ENCODE results near the gene IFRD2.
"Not testable (repeated sequence)": the region's sequence is repeated elsewhere in the genome, so short reads cannot be mapped to it uniquely, and the experiment has no call there.

IFRD2 gene

DNA sequence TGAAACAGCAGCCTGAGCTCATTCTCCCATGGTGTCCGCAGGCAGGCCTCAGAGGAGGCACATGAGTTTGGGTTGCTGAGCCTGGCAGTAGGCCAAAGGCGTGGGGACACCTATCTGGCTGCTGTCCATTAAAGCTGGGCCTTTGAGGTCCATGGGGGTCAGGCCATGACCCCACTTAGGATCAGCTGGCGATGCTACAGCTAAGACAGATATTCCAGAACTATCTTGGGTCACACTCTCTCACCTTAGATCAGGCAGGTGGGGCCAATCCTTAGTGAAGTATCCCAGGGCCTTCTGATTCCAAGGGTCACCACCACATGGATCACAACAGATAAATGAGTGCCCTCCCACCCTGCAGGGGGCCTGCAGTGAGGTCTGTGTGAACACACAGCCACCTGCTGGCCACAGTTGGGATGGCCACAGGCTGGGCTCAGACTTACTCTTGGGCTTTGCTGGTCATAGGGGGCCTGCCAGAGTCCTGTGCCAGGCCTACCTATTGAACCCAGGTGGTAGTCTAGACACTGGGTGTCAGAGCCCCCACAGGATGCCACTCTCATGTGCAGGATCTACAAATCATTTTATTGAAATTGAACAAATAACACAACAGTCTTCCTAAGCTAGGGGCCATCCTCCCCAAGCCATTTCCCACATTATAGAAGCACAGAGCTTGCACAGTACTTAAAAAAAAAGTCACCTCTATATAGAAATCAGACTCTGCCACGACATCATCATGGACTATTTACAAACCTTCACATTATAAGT, 32.3 kb upstream of the IFRD2 start:
- DNase-seq (ENCODE audit: low read depth, low spot score), result no peak

DNA sequence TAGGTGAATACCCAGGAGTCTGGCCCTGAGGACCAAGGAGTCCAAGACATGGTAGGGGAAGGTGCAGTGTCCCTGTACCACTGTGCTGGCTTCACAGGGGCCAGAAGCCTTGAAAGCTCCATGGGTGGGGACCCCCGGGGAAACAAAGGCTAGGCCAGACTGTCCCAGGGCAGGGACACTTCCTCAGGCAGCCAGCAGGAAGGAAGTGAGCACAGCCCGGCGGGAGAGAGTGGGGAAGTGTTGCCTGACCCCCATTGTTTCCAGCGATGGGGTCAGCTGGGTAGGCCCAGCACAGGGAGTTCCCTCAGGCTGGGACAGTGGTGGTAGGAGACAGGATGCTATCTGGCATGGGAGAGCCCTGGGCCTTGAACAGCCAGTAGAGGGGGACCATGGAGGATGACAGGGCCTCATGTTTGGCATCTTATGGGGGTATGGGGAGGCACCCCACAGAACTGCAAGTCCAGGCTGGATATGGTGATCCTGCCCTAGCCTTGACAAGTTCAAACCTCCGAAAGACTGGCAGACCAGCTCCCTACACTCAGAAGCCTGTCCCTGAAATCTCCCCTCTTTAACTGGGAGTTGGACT, 31.5 kb upstream of the IFRD2 start:
- no peak for DNase-seq (ENCODE audit: low read depth, low spot score)

DNA sequence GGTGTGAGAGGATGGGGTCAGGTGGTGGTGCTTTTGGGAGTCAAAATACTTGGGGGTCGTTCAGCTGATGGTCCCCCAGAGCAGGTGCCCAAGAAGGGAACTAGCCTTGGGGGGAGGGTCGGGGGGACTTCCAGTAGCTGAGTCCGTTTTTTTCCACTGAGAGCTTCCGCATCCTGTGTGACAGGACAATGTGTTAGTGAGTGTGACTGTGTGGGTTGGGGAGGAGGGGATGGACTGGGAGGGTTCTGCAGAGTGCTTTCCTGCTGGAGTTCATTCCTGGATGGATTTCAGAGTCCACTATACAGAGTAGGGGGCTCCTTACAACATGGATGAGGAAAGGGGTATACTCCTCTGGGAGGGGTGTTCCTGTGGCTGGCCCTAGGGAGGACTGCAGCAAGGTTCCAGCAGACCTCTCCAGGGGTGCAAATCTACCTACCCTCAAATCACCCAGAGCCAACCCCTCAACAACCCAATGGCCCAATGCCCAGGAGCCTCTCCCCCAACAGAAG, 30.9 kb upstream of the IFRD2 start:
- DNase-seq (ENCODE audit: low read depth, low spot score), result no peak

DNA sequence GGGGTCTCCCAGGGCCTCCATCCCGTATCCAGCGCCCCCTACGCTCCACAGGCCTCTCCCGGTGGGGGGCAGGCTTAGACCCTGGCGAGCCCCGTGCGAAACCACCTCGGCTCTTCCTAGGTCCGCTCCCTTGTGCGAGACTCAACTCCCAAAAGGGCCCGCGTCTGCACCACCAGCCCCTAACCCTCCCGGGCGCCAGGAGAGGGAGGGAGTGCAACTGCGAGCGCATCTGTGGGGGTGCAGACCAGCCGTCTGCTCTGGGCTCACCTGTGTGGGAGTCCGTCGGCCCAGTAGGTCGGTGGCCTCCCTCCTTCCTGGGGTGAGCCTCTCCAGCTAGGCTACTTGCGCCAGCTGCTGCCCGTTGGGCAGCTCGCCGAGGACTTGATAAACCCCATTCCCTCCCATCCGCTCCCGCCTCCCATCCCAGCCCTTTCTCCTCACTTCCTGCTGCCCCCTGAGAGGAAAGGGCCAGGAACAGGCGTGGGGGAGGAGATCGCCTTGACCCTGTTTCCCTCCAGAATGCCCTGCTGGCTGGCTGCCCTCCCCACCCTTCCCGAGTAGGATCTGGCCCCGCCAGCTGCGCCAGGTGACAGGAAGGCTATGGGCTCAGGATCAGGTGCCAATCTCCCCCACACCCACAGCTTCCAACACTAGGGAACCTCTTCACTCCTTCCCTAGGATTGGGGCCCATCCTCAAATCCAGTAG, 30.3 kb upstream of the IFRD2 start, which contains the start of gene HYAL2:
Gene HYAL2 (minus strand): TSS at position 360 of the 706 bp plus-strand sequence. CDS start 2,256 bp downstream, outside the sequence.
- DNase-seq (ENCODE audit: low read depth, low spot score), result no peak

DNA sequence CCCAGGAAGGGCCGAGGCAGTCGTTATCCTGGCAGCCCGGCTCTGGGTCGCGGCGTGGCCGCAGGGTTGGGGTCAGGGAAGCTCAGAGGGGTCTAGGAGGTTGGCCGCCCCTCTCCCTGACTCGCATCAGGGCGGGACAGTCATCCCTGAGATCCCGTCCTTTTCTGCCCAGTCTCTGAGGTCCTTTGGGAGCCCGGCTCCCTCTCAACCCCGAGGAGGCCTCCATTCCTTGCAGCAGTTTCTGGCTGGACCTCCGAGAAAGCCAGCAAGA, 29.8 kb upstream of the IFRD2 start:
- no peak for DNase-seq (ENCODE audit: low read depth, low spot score)

DNA sequence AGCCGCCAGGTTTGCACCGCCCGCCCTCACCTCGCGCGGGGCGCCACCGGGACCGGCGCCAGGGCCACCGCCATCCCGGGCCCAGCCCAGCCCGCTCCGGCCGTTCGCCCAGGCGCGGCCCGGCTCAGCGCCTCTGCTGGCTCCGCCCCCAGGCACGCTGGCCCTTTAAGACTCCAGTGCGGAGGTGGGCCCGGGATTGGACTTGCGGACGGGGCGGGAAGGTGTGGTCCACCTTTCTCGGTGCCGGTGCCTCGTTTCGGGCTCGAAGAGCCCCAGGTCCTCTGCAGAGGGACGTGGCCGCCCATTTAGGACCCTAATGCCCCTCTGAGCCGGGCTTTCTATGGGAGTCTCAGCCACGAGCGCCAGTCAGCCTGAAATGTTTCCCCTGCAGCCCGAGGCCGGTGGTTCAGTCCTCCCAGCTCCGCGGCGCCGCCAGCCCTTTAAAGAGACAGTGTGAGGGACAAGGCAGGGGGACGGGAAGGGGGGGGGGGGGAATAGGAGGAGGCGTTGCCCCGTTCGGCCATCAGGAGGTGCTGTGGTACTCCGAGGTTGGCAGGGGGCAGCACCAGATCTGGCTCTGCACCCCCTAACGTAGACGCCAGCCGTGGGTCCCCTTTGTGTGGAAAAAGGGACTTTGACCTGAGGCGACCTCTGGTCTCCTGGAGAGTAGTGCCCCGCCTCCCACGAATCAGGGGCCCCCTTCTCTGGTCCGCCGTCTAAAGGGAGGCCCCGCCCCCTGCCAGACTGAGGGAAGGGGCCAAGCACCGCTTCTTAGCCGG, 29.3 kb upstream of the IFRD2 start:
- DNase-seq (ENCODE audit: low read depth, low spot score), result peak; percentile 72

DNA sequence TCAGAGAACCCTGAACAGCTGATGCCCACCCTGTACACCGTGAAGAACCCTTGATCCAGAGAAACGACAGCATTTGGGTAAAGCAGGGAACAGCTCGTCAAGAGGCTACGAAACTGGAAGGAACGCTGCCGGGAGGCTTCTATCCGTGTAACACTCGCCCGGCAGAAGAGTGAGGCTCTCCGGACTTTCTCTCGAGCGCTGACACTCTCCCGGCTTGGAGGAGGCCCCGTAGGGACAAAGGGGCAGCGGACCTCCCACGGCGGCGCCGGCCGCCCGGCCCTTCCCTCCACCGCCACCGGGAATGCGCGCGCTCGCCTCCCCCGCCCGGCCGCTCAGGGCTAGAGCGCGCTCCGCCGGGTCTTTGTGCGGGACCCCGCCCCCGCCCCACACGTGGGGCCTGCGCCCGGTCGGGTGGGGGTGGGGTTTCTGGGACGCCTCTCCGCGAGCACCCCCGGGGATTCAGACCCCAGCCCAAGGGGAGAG, 28.7 kb upstream of the IFRD2 start:
- DNase-seq (ENCODE audit: low read depth, low spot score), result no peak

DNA sequence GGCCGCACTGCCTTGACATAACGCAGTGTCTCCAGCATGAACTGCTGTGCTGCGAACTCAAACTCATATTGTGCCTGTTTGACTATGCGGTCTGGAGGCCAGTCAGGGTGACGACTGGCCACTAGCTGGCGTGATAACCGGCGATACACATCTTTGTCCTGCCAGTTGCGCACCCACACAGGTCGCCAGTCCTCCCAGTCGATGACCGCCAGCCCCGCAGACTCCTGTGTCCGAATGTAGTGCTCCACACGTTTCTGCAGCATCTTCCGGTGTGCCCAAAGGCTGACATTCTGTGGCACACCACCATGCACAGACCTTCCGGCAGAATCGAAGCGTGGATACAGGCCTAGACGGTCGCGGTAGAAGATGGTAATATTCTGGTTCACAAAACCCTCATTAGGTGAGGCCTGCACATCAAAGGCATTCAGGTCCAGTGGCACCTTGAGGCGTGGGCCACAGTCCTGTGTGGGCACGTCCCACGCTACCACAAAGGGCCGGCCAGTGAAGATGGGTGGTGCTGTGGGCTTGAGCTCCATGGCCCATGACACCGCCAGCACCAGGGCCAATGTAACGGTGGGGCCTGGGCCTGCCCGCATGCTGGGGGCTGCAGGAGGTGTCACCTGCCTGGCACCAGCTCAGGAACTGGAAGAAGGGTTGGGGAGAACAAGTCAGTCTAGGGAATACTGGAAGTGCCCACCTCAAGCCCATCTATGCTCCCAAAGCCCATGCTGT, 27.8 kb upstream of the IFRD2 start:
- DNase-seq (ENCODE audit: low read depth, low spot score), result no peak

DNA sequence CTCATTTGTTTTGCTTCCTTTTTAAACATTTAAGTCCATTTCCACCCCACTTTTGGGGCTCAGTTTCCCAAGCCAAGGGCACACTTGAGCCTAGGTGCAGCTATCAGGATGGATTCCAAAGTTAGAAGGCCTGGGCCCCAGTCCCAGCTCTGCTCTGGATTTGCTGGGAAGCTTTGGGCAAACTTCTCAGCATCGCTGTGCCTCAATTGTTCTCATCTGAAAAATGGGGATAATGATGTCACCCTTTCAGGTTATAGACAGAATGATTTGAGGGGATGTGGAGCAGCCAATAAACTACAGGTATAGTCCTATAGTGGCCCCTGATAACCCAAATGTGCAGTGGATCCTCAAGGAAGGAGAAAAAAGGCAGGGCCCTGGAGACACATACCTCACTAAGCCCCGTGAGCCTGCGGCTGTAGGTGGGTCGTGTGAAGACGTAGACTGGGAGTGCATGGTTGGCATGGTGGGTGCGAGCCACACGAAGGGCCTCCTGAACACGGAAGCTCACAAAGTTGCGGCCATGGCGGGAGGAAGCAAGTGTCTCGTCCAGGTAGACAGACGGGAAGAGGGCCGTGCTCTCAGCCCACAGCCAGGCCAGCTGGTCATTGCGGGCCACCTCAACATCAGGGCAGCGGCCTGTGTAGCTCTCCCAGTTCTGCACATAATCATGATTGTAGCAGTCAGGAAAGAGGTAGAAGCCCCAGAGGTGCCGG, 27.1 kb upstream of the IFRD2 start:
- DNase-seq (ENCODE audit: low read depth, low spot score), result no peak

DNA sequence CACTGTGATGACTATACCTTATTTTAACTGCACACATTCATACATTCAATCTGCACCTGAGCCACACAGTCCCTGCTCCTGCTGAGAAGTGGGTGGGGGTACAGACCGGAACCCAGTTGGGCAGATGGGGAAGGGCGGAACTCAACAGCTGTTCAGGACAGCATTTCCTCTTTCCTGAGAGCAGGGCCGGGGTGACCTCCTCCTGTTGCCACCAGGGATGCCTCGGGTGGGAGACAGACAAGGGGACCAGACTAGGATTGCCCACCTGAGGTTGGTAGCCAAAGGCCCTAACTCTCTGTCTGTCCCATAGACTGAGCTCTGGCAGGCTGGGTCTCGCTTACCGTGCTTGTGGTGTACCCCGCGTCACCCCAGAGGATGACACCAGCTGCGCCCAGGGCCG, 26.4 kb upstream of the IFRD2 start:
- DNase-seq (ENCODE audit: low read depth, low spot score), result no peak

DNA sequence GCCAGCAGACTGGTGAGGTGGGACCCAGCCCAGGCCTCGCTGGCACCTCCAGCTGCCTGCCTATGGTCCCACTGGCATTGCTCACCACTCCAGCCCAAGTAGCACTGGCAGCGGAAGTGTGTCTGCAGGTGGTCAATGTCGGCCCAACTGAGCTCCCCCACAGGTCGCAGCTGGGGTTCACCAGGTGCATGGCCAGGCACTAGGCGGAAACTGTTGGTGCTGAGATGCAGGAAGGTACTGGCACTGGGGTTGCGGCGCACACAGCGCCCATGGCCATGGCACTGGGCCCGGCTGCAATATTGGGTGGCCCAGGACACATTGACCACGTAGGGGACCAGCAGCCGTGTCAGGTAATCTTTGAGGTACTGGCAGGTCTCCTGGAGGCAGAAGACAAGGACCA, 25.9 kb upstream of the IFRD2 start:
- DNase-seq (ENCODE audit: low read depth, low spot score), result no peak

DNA sequence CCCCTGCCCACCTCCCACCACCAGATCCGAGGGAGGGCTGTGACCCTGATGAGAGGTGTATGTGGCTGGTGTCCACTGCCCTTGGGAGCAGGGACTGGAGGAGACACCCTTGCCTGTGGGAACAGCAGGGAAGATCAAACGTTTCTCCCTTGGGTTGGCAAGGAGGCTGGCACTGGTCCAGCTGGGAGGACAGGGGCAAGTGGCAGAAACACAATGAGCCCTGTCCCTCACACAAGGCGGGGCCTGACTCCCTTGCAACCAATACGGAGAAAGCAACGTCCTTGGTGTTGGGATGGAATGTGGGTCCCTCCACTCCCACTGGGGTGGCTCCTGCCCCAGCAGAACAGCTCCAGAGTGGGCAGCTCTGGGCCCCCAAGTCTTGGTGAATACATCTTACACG, 25.1 kb upstream of the IFRD2 start:
- no peak for DNase-seq (ENCODE audit: low read depth, low spot score)

DNA sequence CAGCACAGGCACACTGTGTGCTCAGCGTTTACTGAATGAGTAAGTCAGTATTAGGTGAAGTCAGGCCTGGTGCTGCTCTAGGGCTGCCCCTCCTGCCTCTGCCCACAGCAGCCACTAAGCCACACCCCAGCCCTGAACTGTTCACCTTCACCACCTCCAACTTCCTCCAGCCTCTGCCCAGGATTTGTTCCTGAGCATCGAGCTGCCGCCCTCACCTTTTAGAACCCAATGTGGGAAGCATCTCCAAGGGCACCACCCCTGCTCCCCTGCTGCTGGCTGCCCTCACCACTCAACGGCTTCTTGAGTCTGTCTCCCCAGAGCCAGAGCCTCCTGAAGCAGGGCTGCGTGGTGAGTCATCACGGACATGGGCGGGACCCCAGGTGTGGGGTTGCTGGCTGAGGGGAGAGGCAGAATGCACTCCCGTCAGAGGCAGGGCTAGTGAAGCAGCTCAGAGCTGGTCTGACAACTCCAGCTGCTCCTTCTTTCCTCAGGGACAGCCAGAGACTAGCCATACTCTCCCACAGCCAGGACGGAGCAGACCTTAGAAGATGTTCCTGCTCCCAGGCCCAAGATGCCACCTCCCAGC, 24.5 kb upstream of the IFRD2 start:
- no peak for DNase-seq (ENCODE audit: low read depth, low spot score)

DNA sequence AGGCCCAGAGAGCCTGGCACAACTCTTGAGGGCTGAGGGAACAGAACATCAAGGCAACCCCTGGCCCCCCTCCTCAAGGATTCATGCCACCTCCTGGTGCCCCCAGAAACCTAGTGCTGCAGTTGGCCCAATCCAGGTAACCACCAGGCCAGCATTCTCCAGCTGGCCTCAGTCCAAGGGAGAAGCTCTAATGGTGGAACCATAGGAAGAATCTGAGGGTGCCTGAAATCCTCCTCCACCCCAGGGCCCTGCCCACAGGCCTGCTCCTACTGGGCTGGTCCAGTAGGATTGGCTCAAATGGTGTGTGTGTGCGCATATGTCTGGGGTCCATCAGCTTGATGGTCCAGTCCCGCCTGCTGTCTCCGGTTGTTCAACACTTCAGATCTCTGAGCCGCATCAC, 22.6 kb upstream of the IFRD2 start:
- no peak for DNase-seq (ENCODE audit: low read depth, low spot score)

DNA sequence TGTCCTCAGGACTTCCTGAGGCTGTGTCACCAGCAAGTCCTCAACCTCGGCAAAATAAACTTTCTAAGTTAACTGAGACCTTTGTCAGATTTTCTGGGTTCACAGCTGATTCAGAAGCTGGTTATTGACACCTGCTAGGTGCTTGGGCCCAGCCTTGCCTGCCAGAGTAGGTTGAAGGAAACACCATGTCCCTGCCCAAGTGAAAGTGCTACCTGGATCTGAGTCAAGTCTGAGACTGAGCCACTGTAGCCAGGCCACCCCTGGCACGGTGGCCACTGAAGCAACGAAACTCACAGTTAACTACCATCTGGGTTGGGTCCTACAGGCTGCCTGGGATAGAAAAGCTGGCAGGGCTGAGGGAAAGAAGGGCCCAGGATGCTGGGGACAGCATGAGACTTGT, 22.1 kb upstream of the IFRD2 start:
- no peak for DNase-seq (ENCODE audit: low read depth, low spot score)

DNA sequence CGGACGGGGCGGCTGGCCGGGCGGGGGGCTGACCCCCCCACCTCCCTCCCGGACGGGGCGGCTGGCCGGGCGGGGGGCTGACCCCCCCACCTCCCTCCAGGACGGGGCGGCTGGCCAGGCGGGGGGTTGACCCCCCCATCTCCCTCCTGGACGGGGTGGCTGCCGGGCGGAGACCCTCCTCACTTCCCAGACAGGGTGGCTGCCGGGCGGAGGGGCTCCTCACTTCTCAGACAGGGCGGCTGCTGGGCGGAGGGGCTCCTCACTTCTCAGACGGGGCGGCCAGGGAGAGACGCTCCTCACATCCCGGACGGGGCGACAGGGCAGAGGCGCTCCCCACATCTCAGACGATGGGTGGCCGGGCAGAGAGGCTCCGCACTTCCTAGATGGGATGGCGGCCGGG, 19.8 kb upstream of the IFRD2 start:
- DNase-seq (ENCODE audit: low read depth, low spot score), result not testable (repeated sequence)

DNA sequence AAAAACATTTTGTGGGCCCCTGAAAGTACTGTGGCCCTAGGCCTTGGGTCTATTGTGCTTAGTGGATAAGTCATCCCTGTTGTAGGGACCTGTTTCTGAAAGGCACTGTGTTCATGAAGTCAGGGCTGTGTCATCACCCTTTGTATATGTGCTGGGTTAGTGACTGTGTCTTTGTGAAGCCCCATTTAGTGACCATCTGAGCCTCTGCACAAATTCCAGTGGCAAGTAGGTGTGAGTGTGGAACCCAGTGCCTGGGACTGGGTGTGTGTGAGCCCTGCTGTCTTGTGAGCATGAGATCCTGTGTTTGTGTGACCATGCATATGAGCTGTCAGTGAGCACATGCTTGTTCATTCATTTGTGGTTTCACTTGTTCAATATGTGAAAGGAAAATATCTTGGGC, 12.4 kb upstream of the IFRD2 start:
- no peak for DNase-seq (ENCODE audit: low read depth, low spot score)

DNA sequence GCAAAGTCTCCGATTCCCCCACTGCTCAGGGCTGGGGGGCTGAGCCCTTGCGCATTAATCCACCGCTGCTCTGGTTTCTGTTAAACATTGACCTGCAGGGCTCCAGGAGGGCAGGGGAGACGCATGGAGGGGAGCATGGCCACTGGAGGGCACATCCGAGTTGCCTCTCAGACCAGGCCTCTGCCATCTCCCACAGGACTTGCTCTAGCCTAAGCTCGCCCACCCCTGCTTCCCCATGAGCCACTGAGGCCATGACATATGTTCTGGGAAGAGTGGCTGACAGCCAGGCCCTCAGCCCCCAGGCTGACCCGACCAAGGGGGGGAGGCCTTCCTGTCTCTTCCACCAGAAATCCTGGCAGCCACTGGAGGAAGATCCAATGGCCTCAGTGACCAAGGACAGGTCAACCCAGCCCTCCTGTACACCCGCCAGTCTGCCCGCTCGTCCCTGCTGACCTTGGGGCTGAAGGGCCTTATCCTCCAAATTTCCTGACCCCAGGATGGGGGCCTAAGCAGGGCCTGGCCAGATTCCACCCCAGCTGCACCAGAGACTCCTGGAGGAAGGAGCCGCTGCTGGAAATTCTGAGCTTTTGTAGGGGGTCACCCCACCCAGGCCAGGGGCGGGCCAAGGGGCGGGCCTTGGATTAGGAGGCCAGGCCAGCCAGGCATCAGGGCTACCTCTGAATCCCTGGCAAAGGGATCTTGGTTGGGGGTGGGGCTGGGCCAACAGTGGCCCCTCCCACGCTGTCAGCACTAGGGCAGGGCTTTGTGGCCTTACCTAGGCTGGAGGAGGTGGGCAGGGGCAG, 11.0 kb upstream of the IFRD2 start, which contains the start of gene HYAL1:
Gene HYAL1 (minus strand): TSS at position 562 of the 803 bp plus-strand sequence. CDS start 618 bp downstream, outside the sequence.
- DNase-seq (ENCODE audit: low read depth, low spot score), result no peak

Measured in smooth muscle cell of the brain vasculature (primary cell).